ENCODE data around the gene P2RY8.

The P2RY8 gene

GRCh38 chrX:1529328-1529727, 7.7 kb downstream of the P2RY8 start:
- ChIA-PET POLR2A (ENCODE audit: low non-redundant PET) (no interaction called here), CTCF (no interaction called here)
- no peak for DNase-seq (ENCODE audit: low spot score)
- TF ChIP-seq, protein P1, sequence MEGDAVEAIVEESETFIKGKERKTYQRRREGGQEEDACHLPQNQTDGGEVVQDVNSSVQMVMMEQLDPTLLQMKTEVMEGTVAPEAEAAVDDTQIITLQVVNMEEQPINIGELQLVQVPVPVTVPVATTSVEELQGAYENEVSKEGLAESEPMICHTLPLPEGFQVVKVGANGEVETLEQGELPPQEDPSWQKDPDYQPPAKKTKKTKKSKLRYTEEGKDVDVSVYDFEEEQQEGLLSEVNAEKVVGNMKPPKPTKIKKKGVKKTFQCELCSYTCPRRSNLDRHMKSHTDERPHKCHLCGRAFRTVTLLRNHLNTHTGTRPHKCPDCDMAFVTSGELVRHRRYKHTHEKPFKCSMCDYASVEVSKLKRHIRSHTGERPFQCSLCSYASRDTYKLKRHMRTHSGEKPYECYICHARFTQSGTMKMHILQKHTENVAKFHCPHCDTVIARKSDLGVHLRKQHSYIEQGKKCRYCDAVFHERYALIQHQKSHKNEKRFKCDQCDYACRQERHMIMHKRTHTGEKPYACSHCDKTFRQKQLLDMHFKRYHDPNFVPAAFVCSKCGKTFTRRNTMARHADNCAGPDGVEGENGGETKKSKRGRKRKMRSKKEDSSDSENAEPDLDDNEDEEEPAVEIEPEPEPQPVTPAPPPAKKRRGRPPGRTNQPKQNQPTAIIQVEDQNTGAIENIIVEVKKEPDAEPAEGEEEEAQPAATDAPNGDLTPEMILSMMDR (conservative IDR thresholded peaks at IDR 0.05; ENCODE audit: low read depth): no peak
- no peak overlapping the region for H3K27ac ChIP-seq

- DNase-seq (ENCODE audit: low spot score): no peak
- POLR2A ChIA-PET (ENCODE audit: low non-redundant PET): no interaction called here
Observed at GRCh38 chrX:1528884-1529203, 8.1 kb downstream of the P2RY8 start.

GRCh38 chrX:1528186-1528883, 8.7 kb downstream of the P2RY8 start:
- TF ChIP-seq, protein P1 (conservative IDR thresholded peaks at IDR 0.05; ENCODE audit: low read depth): no peak
- DNase-seq (ENCODE audit: low spot score): no peak
- ChIA-PET CTCF (no interaction called here), POLR2A (ENCODE audit: low non-redundant PET) (no interaction called here)
- no peak overlapping the region for H3K27ac ChIP-seq

More at GRCh38 chrX:1528884-1529203, 8.1 kb downstream of the P2RY8 start:
- CTCF ChIA-PET: no interaction called here
- TF ChIP-seq, protein P1 (conservative IDR thresholded peaks at IDR 0.05; ENCODE audit: low read depth): no peak
- H3K27ac ChIP-seq: no peak overlapping the region

- no peak for DNase-seq (ENCODE audit: low spot score)
- ChIA-PET CTCF (no interaction called here), POLR2A (ENCODE audit: low non-redundant PET) (no interaction called here)
- TF ChIP-seq, protein P1 (conservative IDR thresholded peaks at IDR 0.05; ENCODE audit: low read depth): no peak
- H3K27ac ChIP-seq: no peak overlapping the region
Observed at GRCh38 chrX:1527457-1527856, 9.5 kb downstream of the P2RY8 start.

- ChIA-PET CTCF (no interaction called here), POLR2A (ENCODE audit: low non-redundant PET) (no interaction called here)
- no peak for DNase-seq (ENCODE audit: low spot score)
- TF ChIP-seq, protein P1 (conservative IDR thresholded peaks at IDR 0.05; ENCODE audit: low read depth): no peak
- no peak overlapping the region for H3K27ac ChIP-seq
Observed at GRCh38 chrX:1526565-1526964, 10.4 kb downstream of the P2RY8 start.

DNA sequence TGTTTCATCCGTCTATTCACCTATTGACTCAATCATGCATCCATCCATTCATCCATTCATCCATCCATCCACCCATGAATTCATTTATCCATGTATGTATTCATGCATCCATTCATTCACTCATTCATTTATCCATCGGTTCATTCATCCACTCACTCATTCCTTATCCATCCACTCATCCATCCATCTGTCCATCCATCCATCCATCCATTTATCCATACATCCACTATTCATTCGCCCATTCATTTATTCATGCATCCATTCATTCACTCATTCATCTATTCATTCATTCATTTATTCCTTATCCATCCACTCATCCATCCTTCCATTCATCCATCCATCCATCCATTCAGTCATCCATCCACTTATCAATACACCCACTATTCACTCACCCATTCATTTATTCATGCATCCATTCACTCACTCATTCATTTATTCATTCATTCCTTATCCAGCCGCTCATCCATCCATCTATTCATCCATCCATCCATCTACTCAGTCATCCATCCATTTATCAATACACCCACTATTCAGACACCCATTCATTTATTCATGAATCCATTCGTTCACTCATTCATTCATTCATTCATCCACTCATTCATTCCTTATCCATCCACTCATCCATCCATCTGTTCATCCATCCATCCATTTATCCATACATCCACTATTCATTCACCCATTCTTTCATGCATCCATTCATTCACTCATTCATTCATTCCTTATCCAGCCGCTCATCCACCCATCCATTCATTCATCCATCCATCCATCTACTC, 11.2 kb downstream of the P2RY8 start:
- TF ChIP-seq, protein P1 (conservative IDR thresholded peaks at IDR 0.05; ENCODE audit: low read depth): no peak
- CTCF ChIA-PET: no interaction called here
- no peak for DNase-seq (ENCODE audit: low spot score)
- POLR2A ChIA-PET (ENCODE audit: low non-redundant PET): no interaction called here
- H3K27ac ChIP-seq: no peak overlapping the region

Data from RWPE1 (cell line).